ENCODE measurements around the gene HS3ST4.

Gene HS3ST4

GRCh38 chr16:25905810-25906209, 214.1 kb downstream of the HS3ST4 start:
- Histone ChIP-seq H3K4me1 (ENCODE audit: control insufficient read depth in 5 of 5, insufficient read depth in 5 of 5, low read length in 5 of 5) (no peaks in the 10 kb centered on the region), H3K27ac (ENCODE audit: low read depth, low read length) (no peak overlapping the region), H3K4me3 (ENCODE audit: low read depth in 1 of 5, low read length in 5 of 5) (no peak overlapping the region), H3K9ac (ENCODE audit: low read length in 5 of 5) (no peak overlapping the region), H3K27me3 (ENCODE audit: control insufficient read depth in 5 of 5, insufficient read depth in 4 of 5, low read length in 5 of 5) (peaks cover 0 to 5% (median 0%) of the 10 kb centered on the region in 5 donors), H3K9me3 (ENCODE audit: control insufficient read depth in 5 of 5, low read length in 5 of 5) (no peaks in the 10 kb centered on the region), H3K36me3 (ENCODE audit: control insufficient read depth in 5 of 5, insufficient read depth in 5 of 5, low read length in 5 of 5) (no peaks in the 10 kb centered on the region)

GRCh38 chr16:25910971-25911370, 219.2 kb downstream of the HS3ST4 start:
- H3K27ac ChIP-seq (ENCODE audit: low read depth, low read length) = no peak overlapping the region
- no peaks in the 10 kb centered on the region for H3K36me3 ChIP-seq (ENCODE audit: control insufficient read depth in 5 of 5, insufficient read depth in 5 of 5, low read length in 5 of 5)
- H3K4me3 ChIP-seq (ENCODE audit: low read depth in 1 of 5, low read length in 5 of 5) = no peak overlapping the region
- H3K27me3 ChIP-seq (ENCODE audit: control insufficient read depth in 5 of 5, insufficient read depth in 4 of 5, low read length in 5 of 5) = peaks cover 0 to 13% (median 6%) of the 10 kb centered on the region in 5 donors
- H3K9ac ChIP-seq (ENCODE audit: low read length in 5 of 5) = no peak overlapping the region
- H3K9me3 ChIP-seq (ENCODE audit: control insufficient read depth in 5 of 5, low read length in 5 of 5) = no peaks in the 10 kb centered on the region
- H3K4me1 ChIP-seq (ENCODE audit: control insufficient read depth in 5 of 5, insufficient read depth in 5 of 5, low read length in 5 of 5) = no peaks in the 10 kb centered on the region

DNA sequence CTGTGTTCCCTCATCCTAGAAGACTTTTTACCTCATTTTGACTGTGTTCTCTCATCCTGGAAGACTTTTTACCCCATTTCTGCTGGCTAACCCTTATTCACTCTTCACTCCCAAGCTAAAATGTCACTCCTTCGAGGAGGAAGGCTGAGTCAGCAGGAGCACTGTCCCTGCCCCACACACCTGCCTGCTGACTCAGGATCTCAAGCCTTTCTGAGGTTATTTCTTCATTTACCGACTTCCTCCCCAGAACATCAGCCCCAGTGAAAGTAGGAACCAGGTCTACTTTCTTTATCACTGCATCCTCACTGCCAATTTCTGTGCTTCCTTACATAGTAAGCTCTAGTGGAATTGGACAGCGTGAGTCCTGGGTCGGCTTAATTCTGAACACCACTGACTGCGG, 220.6 kb downstream of the HS3ST4 start:
- Histone ChIP-seq H3K4me1 (ENCODE audit: control insufficient read depth in 5 of 5, insufficient read depth in 5 of 5, low read length in 5 of 5) (no peaks in the 10 kb centered on the region), H3K9me3 (ENCODE audit: control insufficient read depth in 5 of 5, low read length in 5 of 5) (no peaks in the 10 kb centered on the region), H3K36me3 (ENCODE audit: control insufficient read depth in 5 of 5, insufficient read depth in 5 of 5, low read length in 5 of 5) (no peaks in the 10 kb centered on the region), H3K27ac (ENCODE audit: low read depth, low read length) (no peak overlapping the region), H3K4me3 (ENCODE audit: low read depth in 1 of 5, low read length in 5 of 5) (no peak overlapping the region), H3K9ac (ENCODE audit: low read length in 5 of 5) (no peak overlapping the region), H3K27me3 (ENCODE audit: control insufficient read depth in 5 of 5, insufficient read depth in 4 of 5, low read length in 5 of 5) (peaks cover 0 to 13% (median 6%) of the 10 kb centered on the region in 5 donors)

DNA sequence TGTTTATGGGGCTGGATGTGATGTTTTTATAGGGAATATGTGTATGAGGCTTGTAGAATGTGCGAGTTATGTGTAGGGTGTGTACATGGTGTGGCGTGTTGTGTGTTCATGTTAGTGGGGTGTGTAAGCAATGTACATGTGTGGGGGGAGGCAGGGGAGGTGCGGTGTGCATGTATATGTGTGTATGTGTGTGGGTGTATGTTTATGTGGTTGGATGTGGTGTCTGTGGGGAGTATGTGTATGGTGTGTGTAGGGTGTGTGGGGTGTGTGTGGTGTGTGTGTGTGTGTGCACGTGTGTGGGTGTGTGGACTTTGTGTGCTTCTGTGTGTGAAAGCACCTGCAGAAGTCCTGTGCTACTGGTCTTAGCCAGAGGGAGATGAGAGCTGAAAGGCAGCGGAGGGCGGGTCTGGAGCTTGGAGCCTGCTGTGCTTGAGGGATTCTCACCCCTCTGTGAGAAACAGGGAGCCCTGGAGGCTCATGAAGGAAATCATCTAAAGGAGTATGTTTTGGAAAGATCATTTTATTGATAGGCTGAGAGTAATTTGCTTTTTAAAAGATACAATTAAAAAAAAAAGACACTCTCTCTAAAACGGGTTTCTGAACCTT, 222.7 kb downstream of the HS3ST4 start:
- Histone ChIP-seq H3K36me3 (ENCODE audit: control insufficient read depth in 5 of 5, insufficient read depth in 5 of 5, low read length in 5 of 5) (no peaks in the 10 kb centered on the region), H3K27ac (ENCODE audit: low read depth, low read length) (no peak overlapping the region), H3K4me3 (ENCODE audit: low read depth in 1 of 5, low read length in 5 of 5) (no peak overlapping the region), H3K4me1 (ENCODE audit: control insufficient read depth in 5 of 5, insufficient read depth in 5 of 5, low read length in 5 of 5) (no peaks in the 10 kb centered on the region), H3K9me3 (ENCODE audit: control insufficient read depth in 5 of 5, low read length in 5 of 5) (no peaks in the 10 kb centered on the region), H3K9ac (ENCODE audit: low read length in 5 of 5) (no peak overlapping the region), H3K27me3 (ENCODE audit: control insufficient read depth in 5 of 5, insufficient read depth in 4 of 5, low read length in 5 of 5) (peaks cover 0 to 13% (median 6%) of the 10 kb centered on the region in 5 donors)

DNA sequence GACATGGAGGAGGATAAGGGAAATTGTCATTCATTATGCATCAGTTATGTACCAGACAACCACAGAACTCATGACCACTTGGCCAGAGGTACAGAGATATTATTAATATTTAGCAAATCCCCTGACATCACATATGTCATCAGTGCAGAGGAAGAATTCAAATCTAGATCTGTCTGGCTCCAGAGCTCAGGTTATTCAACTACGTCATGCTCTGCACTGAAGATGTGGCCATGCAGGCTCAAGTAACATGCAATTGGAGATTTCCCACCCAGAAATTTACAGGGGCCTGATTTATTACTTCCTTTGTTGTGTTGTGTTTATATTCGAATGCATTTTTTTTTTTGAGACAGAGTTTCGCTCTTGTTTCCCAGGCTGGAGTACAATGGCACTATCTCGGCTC, 224.3 kb downstream of the HS3ST4 start:
- Histone ChIP-seq H3K36me3 (ENCODE audit: control insufficient read depth in 5 of 5, insufficient read depth in 5 of 5, low read length in 5 of 5) (no peaks in the 10 kb centered on the region), H3K9me3 (ENCODE audit: control insufficient read depth in 5 of 5, low read length in 5 of 5) (no peaks in the 10 kb centered on the region), H3K4me3 (ENCODE audit: low read depth in 1 of 5, low read length in 5 of 5) (no peak overlapping the region), H3K27ac (ENCODE audit: low read depth, low read length) (no peak overlapping the region), H3K9ac (ENCODE audit: low read length in 5 of 5) (no peak overlapping the region), H3K4me1 (ENCODE audit: control insufficient read depth in 5 of 5, insufficient read depth in 5 of 5, low read length in 5 of 5) (no peaks in the 10 kb centered on the region), H3K27me3 (ENCODE audit: control insufficient read depth in 5 of 5, insufficient read depth in 4 of 5, low read length in 5 of 5) (peaks cover 0 to 13% (median 6%) of the 10 kb centered on the region in 5 donors)

DNA sequence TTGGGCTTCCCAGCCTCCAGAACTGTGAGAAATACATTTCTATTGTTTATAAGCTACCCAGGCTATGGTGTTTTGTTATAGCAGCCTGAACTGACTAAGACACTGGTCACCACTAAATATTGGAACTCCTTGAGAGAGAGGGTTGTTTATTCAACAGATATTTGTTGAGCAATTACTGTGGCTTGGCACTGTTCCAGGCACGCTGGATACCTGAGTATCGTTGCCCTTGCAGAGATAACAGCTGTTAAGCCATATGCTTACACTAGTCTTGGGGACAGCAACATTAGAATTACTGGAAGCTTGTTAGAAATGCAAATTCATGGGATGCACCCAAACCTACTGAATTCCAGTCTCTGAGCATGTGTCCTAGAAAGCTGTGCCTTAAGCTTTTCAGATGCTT, 230.7 kb downstream of the HS3ST4 start:
- no peaks in the 10 kb centered on the region for H3K36me3 ChIP-seq (ENCODE audit: control insufficient read depth in 5 of 5, insufficient read depth in 5 of 5, low read length in 5 of 5)
- no peaks in the 10 kb centered on the region for H3K9me3 ChIP-seq (ENCODE audit: control insufficient read depth in 5 of 5, low read length in 5 of 5)
- no peak overlapping the region for H3K27ac ChIP-seq (ENCODE audit: low read depth, low read length)
- H3K9ac ChIP-seq (ENCODE audit: low read length in 5 of 5) = no peak overlapping the region
- no peak overlapping the region for H3K4me3 ChIP-seq (ENCODE audit: low read depth in 1 of 5, low read length in 5 of 5)
- H3K27me3 ChIP-seq (ENCODE audit: control insufficient read depth in 5 of 5, insufficient read depth in 4 of 5, low read length in 5 of 5) = peaks cover 0 to 6% (median 0%) of the 10 kb centered on the region in 5 donors
- no peaks in the 10 kb centered on the region for H3K4me1 ChIP-seq (ENCODE audit: control insufficient read depth in 5 of 5, insufficient read depth in 5 of 5, low read length in 5 of 5)

- Histone ChIP-seq H3K9ac (ENCODE audit: low read length in 5 of 5) (no peak overlapping the region), H3K4me3 (ENCODE audit: low read depth in 1 of 5, low read length in 5 of 5) (no peak overlapping the region), H3K27me3 (ENCODE audit: control insufficient read depth in 5 of 5, insufficient read depth in 4 of 5, low read length in 5 of 5) (peaks cover 0 to 6% (median 0%) of the 10 kb centered on the region in 5 donors)
These were observed 233.7 kb downstream of the HS3ST4 start for GRCh38 chr16:25925421-25925820.

GRCh38 chr16:25931473-25932035, 239.8 kb downstream of the HS3ST4 start:
- no peaks in the 10 kb centered on the region for H3K36me3 ChIP-seq (ENCODE audit: control insufficient read depth in 5 of 5, insufficient read depth in 5 of 5, low read length in 5 of 5)
- H3K4me1 ChIP-seq (ENCODE audit: control insufficient read depth in 5 of 5, insufficient read depth in 5 of 5, low read length in 5 of 5) = no peaks in the 10 kb centered on the region
- peaks cover 0 to 5% (median 0%) of the 10 kb centered on the region in 5 donors for H3K9me3 ChIP-seq (ENCODE audit: control insufficient read depth in 5 of 5, low read length in 5 of 5)
- H3K27me3 ChIP-seq (ENCODE audit: control insufficient read depth in 5 of 5, insufficient read depth in 4 of 5, low read length in 5 of 5) = no peaks in the 10 kb centered on the region
- H3K27ac ChIP-seq (ENCODE audit: low read depth, low read length) = no peak overlapping the region
- no peak overlapping the region for H3K4me3 ChIP-seq (ENCODE audit: low read depth in 1 of 5, low read length in 5 of 5)
- no peak overlapping the region for H3K9ac ChIP-seq (ENCODE audit: low read length in 5 of 5)

More at GRCh38 chr16:25925421-25925820, 233.7 kb downstream of the HS3ST4 start:
- peaks cover 0 to 5% (median 0%) of the 10 kb centered on the region in 5 donors for H3K9me3 ChIP-seq (ENCODE audit: control insufficient read depth in 5 of 5, low read length in 5 of 5)
- H3K4me1 ChIP-seq (ENCODE audit: control insufficient read depth in 5 of 5, insufficient read depth in 5 of 5, low read length in 5 of 5) = no peaks in the 10 kb centered on the region
- no peaks in the 10 kb centered on the region for H3K36me3 ChIP-seq (ENCODE audit: control insufficient read depth in 5 of 5, insufficient read depth in 5 of 5, low read length in 5 of 5)
- H3K27ac ChIP-seq (ENCODE audit: low read depth, low read length) = no peak overlapping the region

DNA sequence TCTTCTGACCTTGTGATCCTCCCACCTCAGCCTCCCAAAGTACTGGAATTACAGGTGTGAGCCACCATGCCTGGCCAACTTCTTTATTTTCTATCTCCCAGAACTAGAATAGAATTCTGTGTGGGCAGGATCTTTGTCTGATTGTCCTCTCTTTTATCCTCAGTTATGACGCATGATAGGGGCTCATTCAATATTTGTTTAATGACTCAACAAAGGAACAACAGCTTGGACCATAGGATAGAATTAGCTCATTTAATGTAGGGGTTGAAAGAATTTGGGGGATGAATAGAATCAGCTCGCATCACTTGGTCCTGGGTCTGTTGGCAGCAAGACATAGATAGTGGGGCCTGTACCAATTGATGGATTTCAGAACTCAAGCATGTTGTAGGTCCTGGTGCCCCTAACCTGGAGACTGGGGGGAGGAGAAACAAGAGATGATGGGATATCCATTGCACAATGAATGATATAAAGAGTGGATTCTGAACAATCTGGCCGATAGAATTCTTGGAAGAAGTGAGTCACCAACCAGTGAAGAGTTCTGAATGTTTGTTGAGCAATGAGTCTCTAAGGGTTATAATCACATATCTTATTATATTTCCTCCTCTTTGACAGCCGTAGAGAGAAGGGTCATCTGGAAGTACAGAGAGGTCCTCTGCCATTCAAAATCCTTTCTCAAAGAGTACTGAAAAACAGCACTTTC, 250.2 kb downstream of the HS3ST4 start:
- Histone ChIP-seq H3K4me1 (ENCODE audit: control insufficient read depth in 5 of 5, insufficient read depth in 5 of 5, low read length in 5 of 5) (no peaks in the 10 kb centered on the region), H3K27me3 (ENCODE audit: control insufficient read depth in 5 of 5, insufficient read depth in 4 of 5, low read length in 5 of 5) (peaks cover 0 to 3% (median 0%) of the 10 kb centered on the region in 5 donors), H3K9me3 (ENCODE audit: control insufficient read depth in 5 of 5, low read length in 5 of 5) (peaks cover 0 to 6% (median 2%) of the 10 kb centered on the region in 5 donors), H3K9ac (ENCODE audit: low read length in 5 of 5) (no peak overlapping the region), H3K27ac (ENCODE audit: low read depth, low read length) (no peak overlapping the region), H3K36me3 (ENCODE audit: control insufficient read depth in 5 of 5, insufficient read depth in 5 of 5, low read length in 5 of 5) (no peaks in the 10 kb centered on the region), H3K4me3 (ENCODE audit: low read depth in 1 of 5, low read length in 5 of 5) (no peak overlapping the region)

- Histone ChIP-seq H3K27me3 (ENCODE audit: control insufficient read depth in 5 of 5, insufficient read depth in 4 of 5, low read length in 5 of 5) (peaks cover 0 to 4% (median 0%) of the 10 kb centered on the region in 5 donors), H3K4me1 (ENCODE audit: control insufficient read depth in 5 of 5, insufficient read depth in 5 of 5, low read length in 5 of 5) (no peaks in the 10 kb centered on the region)
These were observed 259.0 kb downstream of the HS3ST4 start for GRCh38 chr16:25950586-25951281.

More at GRCh38 chr16:25950586-25951281, 259.0 kb downstream of the HS3ST4 start:
- Histone ChIP-seq H3K9me3 (ENCODE audit: control insufficient read depth in 5 of 5, low read length in 5 of 5) (no peaks in the 10 kb centered on the region), H3K4me3 (ENCODE audit: low read depth in 1 of 5, low read length in 5 of 5) (no peak overlapping the region), H3K9ac (ENCODE audit: low read length in 5 of 5) (no peak overlapping the region), H3K27ac (ENCODE audit: low read depth, low read length) (no peak overlapping the region), H3K36me3 (ENCODE audit: control insufficient read depth in 5 of 5, insufficient read depth in 5 of 5, low read length in 5 of 5) (no peaks in the 10 kb centered on the region)

All from subcutaneous abdominal adipose tissue (tissue), 5 donors.